K562 (cell line): ENCODE results near the gene LCN15.

Source experiments
- CHD7 ChIP-seq: fragments of 200-600 bp; sonication (generic); IDR thresholded peaks from one replicate; pipeline ENCODE4 v1.6.1; 2012; ENCODE audit warnings: mild to moderate bottlenecking, low read depth, low read length, inconsistent platforms
- ZFP36 ChIP-seq: fragments of 150-350 bp; IDR thresholded peaks from 2 replicates; pipeline ENCODE4 v1.6.1; 2018; ENCODE audit warnings: low read length, low read depth; ENCODE audit not compliant: partially characterized antibody
- TF ChIP-seq, protein P1 (sequence below), 3 experiments: IDR thresholded peaks in 2 of 3; conservative IDR thresholded peaks in 1 of 3; 2 replicates each; pipeline ENCODE4 v1.5.1; 2011 to 2012; ENCODE audit warnings: low read length in 3 of 3, mild to moderate bottlenecking in 3 of 3, control low read depth in 2 of 3, improper control_type of control experiment in 1 of 3, inconsistent platforms in 1 of 3, low read depth in 1 of 3, mixed read lengths in 1 of 3, moderate library complexity in 1 of 3; ENCODE audit not compliant: insufficient read depth in 2 of 3

- TF ChIP-seq ZFP36: no peak
- TF ChIP-seq CHD7: no peak
- TF ChIP-seq, protein P1, sequence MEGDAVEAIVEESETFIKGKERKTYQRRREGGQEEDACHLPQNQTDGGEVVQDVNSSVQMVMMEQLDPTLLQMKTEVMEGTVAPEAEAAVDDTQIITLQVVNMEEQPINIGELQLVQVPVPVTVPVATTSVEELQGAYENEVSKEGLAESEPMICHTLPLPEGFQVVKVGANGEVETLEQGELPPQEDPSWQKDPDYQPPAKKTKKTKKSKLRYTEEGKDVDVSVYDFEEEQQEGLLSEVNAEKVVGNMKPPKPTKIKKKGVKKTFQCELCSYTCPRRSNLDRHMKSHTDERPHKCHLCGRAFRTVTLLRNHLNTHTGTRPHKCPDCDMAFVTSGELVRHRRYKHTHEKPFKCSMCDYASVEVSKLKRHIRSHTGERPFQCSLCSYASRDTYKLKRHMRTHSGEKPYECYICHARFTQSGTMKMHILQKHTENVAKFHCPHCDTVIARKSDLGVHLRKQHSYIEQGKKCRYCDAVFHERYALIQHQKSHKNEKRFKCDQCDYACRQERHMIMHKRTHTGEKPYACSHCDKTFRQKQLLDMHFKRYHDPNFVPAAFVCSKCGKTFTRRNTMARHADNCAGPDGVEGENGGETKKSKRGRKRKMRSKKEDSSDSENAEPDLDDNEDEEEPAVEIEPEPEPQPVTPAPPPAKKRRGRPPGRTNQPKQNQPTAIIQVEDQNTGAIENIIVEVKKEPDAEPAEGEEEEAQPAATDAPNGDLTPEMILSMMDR (IDR thresholded peaks at IDR 0.05 in 2 of 3, conservative IDR thresholded peaks at IDR 0.05 in 1 of 3; ENCODE audit: insufficient read depth in 2 of 3, low read depth in 1 of 3, low read length in 3 of 3): no peak
Observed at GRCh38 chr9:136729144-136729543, 35.2 kb downstream of the LCN15 start.
